GM19099 (cell line): Measurements from ENCODE around the gene PLPP6.

Experiments used
- POLR2A ChIP-seq: IDR thresholded peaks from 3 replicates; pipeline ENCODE4 v1.6.1; 2011; ENCODE audit warnings: low read depth; ENCODE audit not compliant: insufficient read length; ENCODE audit errors: extremely low read depth

Gene PLPP6

GRCh38 chr9:4714266-4715016 is 52.3 kb downstream of the PLPP6 start:
- no peak for TF ChIP-seq POLR2A
